Activated gamma-delta T cell (primary cell): ENCODE measurements around the gene HAUS7.
"Not testable (repeated sequence)": the region's sequence is repeated elsewhere in the genome, so short reads cannot be mapped to it uniquely, and the experiment has no call there.

Experiments used
- DNase-seq: peaks from one replicate; lab custom pipeline; 2025; lab: John Stamatoyannopoulos, UW

Gene HAUS7

DNA sequence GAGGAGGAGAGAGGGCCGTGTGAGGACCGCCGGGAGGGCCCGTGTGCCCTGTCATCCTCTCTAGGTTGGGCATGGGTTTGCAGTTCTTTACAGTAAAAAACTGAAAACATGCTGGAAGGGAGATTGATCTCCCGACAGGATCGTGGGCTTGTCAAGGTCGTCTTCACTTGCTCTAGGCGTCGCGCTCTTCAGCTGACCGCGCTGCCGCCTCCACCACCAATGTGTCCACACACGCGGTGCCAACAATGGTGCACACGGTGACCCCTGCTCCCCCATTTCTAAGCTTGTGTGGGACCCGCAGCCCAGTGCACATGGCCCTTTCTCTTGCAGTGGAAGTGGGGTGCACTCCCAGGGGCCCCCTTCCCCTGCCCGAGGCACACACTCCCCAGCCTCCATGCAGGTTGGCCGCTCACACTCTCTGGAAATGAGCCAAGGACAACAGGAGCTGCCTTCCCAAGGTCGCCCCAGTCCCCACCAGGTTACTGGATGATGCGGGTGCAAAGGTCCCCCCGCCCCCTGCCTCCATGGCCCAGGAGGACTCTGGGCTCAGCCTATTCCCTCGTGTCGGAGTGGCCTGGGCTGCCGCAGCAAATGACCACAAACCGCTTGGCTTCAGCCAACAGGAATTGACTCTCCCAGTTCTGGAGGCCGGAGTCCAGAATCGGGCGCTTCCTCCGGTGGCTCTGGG, 60.8 kb downstream of the HAUS7 start:
- no peak for DNase-seq

DNA sequence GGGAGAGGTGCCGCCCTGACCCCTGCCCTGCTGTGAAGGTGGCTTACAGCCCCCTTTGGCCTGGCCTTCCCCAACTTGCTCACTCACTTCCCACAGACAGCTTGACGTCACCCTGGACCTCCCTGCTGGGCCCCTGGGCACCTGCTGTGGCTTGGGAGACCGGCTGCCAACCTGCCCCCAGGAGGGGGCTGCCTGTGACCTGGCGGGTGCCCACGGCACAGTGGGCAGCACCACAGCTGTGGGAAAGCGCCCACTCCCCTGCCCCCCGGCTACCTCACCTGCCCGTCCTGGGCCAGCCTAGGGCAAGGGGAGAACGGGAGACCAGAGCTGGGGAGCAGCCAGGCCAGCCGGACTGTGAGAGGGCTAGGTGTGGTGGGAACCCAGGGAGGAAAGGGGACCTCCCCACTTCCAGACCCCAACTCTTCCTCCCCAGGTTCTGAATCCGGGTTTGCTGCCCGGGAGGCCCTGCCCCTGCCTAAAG, 61.5 kb downstream of the HAUS7 start:
- no peak for DNase-seq

DNA sequence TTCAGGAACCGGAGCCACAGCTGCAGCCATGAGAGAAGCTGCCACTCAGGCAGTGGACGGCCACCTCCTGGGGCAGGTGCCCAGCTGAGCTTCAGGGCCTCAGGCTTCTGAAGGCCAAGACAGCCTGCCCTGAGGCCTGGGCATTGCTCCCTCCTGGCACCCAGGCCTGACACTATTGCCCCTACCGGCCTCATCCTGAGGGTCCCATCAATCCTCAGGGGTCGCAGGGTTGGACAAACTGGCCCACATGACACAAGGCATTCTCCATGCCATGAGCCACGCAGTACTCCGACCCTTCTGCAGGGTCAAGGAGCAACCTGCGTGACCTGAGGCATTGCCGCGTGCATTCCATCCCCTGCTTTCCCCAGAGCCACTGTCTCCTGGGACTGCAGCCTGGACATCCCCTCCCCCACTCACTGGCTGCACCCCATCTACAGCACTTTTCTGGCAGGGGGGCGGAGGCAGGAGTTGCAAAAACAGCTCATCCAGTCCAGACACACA, 62.1 kb downstream of the HAUS7 start:
- DNase-seq: no peak

DNA sequence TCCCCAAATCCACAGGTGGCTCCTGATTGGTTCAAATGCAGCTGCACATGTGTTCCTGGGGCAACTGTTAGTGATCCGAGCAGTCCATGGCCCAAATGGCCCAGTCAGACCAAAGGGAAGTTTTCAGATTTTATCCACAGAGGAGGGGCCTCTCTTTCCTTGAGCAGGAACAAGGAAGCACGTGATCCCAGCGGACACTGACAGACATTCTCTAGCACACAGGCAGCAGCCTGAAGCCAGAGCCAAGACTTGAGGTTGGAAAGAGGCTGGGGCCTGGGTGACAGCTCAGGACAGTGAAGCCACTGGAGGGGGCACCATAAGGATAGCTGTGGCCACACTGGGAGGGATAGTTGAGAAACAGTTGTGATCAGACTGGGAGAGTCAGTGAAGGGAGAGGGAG, 62.6 kb downstream of the HAUS7 start:
- DNase-seq: no peak

DNA sequence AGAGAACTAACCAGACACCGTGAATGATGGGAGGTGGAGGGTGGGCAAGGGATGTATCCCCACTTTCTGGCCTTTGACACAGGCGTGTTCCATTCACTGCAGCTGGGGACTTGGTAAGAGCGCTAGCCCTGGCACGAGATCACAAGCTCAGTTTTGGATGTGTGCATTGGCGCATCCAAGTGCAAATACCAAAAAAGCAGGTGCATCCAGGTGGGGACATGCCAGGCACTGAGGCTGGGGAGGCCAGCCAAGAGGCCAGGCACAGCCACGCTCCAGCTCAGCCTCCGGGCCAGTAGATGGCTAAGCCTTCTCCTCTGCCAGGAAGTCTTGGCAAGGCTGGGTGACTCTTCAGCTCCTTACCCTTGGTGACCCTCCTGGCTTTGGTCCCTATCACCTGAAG, 63.5 kb downstream of the HAUS7 start:
- no peak for DNase-seq

DNA sequence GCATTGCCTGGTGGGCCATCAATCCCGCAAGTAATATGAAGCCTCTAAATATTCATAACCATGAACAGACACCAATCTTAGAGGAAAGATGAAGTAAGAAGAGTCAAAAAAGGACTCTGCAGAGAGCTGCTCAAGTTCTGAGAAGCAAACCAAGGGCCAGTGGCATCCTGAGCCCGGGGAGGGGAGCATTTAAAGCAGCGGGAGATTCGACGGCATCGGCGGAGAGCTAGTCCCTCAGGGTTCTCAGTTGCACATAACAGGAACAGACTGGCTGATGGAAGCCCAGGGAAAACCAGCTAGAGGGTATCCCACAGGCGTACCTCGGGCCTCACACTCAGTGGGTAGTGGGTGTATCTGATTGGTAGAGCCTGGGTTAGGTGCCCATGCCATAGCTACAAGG, 64.4 kb downstream of the HAUS7 start:
- no peak for DNase-seq

DNA sequence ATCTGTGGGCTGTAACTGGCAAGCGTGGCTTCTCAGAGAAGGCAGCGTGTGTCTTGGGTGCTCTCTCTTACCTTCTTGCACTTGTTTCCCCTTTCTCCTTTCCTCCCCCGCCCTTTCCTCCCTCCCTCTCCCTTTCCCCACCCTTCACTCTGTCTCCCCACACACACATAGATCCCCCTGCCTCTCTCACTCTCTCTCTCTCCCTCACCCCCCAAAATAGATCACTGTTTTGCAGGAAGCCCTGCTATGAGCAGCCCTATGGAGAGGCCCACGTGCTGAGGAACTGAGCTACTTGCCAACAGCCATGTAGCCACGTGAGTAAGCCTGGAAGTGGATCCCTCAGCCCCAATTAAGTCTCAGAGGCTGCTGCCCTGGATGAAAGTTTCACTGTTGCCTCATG, 65.0 kb downstream of the HAUS7 start:
- DNase-seq: no peak

DNA sequence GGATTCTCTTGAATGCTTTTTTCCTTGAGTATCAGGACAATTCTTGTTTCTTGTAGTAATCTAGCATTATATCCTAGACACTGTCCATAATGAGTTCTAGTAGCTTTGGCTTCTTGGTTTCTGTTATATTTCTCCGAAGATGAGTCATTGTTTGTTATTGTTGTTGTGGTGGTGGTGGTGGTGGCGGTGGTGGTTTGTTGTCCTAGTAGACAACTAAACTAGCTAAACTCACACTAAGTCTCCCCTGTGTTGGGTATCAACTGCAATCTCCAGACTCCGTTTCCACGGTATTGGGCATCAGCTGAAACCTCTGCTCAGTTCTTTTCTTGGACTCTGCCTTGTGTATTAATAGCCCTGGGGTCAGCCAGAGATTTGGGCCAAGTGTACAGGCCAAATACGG, 66.0 kb downstream of the HAUS7 start:
- not testable (repeated sequence) for DNase-seq

DNA sequence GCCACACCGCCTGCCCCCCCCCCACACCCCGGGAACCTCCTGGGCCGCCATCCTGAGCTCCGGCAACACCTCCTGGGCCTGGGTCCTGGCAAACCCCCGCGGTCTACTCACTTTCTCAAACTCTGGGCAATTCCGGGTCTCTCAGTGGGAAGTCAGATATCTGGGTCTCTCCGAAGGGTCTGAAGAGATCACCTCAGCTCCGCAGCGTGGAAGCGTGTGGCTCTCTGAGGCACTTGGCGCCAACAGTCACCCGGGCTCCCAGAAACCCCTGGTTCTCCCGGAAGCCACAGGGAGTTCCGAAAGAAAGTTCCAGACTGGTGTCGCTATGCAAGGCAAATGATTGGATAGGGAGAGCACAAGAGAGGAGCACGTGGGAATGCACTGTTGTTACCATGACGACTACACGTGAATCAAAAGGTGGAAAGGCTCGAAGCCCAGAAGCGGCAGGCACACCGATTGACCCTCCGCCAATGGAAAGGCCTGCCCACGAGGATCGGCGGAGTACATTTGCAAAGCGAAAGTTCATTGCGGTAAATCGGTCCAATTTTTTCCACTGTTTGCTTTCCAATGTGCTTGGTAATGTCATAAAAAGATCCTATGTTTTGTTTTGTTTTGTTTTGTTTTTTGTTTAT, 69.1 kb downstream of the HAUS7 start, which contains the start of gene PNMA6E:
TSS of gene PNMA6E (minus strand) at position 218 of the 632 bp plus-strand sequence. CDS start 2,501 bp downstream, outside the sequence.
- DNase-seq: no peak

DNA sequence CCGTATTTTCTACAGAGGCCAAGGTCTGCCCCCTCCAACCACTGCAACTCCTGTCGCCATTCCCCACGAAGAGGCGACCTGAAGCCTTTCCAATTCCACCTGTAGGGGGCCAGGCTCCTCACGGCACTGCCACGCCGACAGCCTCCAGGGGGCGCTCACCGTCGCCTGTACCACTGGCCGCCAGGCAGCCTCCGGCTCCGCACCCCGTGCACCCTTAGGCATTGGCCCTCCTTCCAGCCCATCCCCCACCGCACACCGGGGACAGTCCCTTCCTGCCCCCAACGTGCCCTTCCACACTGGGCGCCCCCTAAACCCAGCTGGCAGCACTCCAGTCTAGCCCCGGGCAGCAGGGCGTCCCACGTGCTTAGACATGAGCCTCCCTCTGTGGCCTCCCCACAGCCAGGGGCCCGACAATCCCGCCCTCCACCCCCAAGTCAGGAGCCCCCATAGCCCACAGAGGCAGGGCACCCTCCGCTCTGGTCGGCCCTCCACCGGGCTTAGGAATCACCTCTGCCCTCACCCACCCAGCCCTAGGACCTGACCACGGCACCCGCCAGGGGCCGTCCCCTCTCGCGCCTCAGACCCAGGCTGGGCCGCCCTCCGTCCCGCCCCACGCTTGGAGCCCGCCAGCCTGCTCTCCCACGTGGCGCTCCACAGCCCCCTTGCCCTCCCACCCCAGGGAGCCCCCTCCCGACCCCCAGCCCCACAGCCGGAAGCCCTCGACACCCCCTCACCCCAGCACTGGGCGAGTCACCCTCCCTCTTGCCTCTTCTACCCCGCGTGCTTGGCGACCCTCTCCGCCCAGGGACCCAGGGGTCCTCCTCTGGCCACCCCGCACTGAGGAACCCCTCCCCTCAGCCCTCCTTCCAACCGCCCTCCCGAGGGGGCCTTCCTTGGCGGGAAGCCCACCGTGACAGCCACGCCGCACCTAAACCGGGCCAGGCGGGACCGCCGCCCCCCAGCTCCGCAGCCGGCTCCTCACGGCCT, 69.9 kb downstream of the HAUS7 start:
- no peak for DNase-seq

DNA sequence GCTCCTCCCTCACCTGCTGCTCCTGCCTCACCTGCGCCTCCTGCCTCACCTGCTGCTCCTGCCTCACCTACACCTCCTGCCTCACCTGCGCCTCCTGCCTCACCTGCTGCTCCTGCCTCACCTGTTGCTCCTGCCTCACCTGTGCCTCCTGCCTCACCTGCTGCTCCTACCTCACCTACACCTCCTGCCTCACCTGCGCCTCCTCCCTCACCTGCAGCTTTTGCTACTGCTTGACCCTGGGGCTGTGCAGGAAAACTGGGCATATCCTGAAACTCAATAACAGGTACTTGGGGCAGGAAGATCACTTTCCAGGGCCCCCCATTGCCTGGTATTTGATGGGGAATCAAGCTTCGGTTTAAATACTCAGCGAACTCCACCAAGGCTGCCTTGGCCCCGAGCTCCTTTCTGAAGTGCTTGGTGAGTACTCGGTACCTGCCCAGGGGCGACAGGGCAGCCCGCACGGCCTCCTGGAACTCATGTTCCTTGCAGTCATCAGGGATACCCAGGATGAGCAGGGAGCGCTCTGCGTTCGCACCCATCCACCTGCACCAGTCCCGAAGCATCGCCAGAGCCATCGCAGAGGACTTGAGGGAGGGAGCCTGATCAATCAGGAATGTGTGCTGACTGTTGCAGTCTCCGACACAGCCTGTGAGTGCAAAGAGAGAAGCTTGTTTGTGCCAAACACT, 72.0 kb downstream of the HAUS7 start:
- DNase-seq: no peak
